ENCODE results near the gene RPL37.
"Not testable (repeated sequence)": the region's sequence is repeated elsewhere in the genome, so short reads cannot be mapped to it uniquely, and the experiment has no call there.

Gene RPL37

DNA sequence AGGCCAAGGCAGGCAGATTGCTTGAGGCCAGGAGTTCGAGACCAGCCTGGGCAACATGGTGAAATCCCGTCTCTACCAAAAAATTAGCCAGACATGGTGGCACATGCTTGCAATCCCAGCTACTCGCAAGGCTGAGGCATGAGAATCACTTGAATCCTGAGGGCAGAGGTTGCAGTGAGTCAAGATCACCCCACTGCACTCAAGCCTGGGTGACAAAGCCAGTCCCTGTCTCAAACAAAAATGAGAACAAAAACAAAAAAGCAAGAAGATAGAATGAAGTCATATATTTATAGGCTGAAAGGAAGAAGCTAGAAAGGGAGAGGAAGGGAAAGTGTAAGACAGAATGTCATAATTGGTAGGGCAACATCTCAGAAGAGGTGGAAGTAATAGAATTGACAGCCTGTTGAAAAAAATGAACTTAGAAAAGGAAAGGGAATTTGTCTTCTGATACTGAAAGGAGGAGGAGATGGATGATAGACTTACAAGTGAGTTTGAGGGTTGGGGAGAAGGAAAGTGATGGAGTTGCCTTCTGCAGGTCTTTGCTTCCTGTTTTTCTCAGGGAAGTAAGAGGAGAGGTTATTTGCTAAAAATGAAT lies 38.4 kb upstream of the RPL37 start:
- CTCF ChIA-PET: no interaction called here
- POLR2A ChIA-PET (ENCODE audit: low non-redundant PET): no interaction called here
- no peak for DNase-seq (ENCODE audit: low spot score)
- H3K27ac ChIP-seq: no peak overlapping the region
- TF ChIP-seq, protein P1, sequence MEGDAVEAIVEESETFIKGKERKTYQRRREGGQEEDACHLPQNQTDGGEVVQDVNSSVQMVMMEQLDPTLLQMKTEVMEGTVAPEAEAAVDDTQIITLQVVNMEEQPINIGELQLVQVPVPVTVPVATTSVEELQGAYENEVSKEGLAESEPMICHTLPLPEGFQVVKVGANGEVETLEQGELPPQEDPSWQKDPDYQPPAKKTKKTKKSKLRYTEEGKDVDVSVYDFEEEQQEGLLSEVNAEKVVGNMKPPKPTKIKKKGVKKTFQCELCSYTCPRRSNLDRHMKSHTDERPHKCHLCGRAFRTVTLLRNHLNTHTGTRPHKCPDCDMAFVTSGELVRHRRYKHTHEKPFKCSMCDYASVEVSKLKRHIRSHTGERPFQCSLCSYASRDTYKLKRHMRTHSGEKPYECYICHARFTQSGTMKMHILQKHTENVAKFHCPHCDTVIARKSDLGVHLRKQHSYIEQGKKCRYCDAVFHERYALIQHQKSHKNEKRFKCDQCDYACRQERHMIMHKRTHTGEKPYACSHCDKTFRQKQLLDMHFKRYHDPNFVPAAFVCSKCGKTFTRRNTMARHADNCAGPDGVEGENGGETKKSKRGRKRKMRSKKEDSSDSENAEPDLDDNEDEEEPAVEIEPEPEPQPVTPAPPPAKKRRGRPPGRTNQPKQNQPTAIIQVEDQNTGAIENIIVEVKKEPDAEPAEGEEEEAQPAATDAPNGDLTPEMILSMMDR (conservative IDR thresholded peaks at IDR 0.05; ENCODE audit: low read depth): no peak

DNA sequence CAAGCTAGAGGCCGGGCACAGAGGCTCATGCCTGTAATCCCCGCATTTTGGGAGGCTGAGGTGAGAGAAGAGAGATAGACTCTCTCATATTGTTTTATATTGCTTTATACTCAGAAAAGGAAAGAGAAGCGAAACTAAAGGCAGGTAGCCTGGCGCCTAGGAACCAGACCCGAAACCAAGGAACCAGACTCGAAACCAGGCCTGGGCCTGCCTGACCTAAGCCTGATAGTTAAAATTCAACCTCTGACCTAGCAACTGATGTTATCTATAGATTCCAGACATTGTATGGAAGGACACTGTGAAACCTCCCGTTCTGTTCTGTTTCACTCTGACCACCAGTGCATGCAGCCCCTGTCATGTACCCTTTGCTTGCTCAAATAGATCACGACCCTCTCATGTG lies 37.2 kb upstream of the RPL37 start:
- POLR2A ChIA-PET (ENCODE audit: low non-redundant PET); CTCF ChIA-PET; H3K27ac ChIP-seq; DNase-seq (ENCODE audit: low spot score): not testable (repeated sequence)

DNA sequence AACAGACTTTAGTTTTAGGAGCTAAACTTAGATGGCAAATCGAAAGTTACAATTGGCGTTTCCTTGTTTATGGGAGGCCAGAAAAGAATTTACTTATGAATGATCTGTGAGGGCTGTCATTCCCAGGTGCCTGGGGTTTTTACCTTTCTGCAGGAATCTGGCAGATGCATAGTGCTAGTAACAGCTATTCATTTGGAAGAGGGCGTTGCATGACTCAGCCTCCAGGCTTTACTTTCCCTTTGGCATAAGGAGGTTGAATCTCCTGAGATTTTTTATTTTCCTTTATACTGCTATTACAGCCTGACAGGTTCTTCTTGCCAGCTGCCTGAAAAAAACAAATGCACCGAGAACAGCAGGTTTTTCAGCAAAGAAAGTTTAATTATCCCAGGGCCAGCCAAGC lies 36.2 kb upstream of the RPL37 start:
- DNase-seq (ENCODE audit: low spot score): no peak
- ChIA-PET CTCF (interaction anchor here (0.6 kb wide), 1 partner anchor 1189 kb away, joined by 3 read pairs; no protein-coding TSS in a partner anchor), POLR2A (ENCODE audit: low non-redundant PET) (no interaction called here)
- TF ChIP-seq, protein P1 (conservative IDR thresholded peaks at IDR 0.05; ENCODE audit: low read depth): no peak
- H3K27ac ChIP-seq: no peak overlapping the region

DNA sequence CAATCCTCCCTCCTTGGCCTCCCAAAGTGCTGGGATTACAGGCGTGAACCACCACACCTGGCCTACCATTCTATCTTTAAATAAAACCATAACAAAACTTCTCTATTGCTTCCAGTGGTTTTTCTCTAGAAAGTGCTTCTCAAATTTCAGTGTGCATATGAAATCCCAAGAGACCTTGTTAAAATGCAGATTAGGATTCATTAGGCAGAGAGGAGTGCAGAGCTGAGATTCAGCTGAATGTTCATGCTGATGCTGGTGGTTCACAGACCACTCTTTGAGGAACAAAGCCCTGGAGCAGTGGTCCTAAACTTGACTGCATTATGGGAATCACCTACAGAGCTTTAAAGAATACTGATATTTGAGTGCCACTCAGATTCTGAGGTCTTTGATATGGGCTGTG lies 34.4 kb upstream of the RPL37 start:
- ChIA-PET CTCF (interaction anchor here (0.6 kb wide), 1 partner anchor 347 kb away, joined by 4 read pairs; no protein-coding TSS in a partner anchor), POLR2A (ENCODE audit: low non-redundant PET) (no interaction called here)
- TF ChIP-seq, protein P1 (conservative IDR thresholded peaks at IDR 0.05; ENCODE audit: low read depth): no peak
- DNase-seq (ENCODE audit: low spot score): no peak
- no peak overlapping the region for H3K27ac ChIP-seq

DNA sequence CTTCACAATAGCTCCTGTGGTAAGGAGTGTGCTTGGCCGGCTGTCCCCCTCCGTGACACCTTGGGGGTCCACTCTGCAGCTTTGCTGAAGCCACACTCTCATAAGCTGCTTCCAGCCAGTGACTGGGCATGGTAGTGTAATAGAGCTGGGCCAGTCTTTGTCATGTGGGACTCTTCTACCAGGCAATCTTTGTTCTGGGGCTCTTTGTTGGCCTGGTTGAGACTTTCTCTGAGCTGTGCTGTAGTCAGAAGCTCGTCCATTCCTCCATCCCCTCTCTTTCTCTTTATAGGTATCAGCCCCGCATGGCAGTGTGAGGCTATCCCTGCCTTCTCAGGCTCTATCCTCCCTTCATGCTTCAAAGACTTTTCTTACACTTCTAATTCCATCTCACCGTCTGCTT lies 31.8 kb upstream of the RPL37 start:
- ChIA-PET CTCF (no interaction called here), POLR2A (ENCODE audit: low non-redundant PET) (no interaction called here)
- no peak for DNase-seq (ENCODE audit: low spot score)
- H3K27ac ChIP-seq: no peak overlapping the region
- TF ChIP-seq, protein P1 (conservative IDR thresholded peaks at IDR 0.05; ENCODE audit: low read depth): no peak

DNA sequence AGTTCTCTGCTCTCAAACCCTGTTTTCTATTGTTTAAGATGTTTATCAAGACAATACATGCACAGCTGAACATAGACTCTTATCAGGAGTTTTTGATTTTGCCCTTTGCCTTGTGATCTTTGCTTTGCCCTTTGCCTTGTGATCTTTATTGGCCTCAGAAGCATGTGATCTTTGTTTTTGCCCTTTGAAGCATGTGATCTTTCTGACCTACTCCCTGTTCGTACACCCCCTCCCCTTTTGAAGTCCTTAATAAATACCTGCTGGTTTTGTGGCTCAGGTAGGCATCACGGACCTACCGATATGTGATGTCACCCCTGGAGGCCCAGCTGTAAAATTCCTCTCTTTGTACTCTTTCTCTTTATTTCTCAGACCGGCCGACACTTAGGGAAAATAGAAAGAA lies 30.0 kb upstream of the RPL37 start:
- H3K27ac ChIP-seq; POLR2A ChIA-PET (ENCODE audit: low non-redundant PET); DNase-seq (ENCODE audit: low spot score); CTCF ChIA-PET: not testable (repeated sequence)

DNA sequence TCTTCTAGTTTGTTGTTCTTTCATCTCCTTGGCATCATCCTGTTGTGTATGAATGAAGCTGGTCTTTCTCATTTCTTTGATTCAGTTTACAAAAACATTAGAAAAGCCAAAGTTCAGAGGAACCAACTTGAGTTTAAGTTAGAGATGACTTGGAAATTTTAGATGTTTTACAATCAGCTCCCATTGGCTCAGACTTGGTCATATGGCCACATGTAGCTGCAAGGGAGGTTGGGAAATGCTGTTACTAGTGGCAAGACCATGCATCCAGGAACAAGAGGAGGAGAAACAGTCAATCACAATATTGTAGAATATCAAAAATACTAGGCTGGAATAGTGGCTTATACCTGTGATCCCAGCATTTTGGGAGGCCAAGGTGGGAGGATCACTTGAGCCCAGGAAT lies 25.7 kb upstream of the RPL37 start:
- H3K27ac ChIP-seq: no peak overlapping the region
- TF ChIP-seq, protein P1 (conservative IDR thresholded peaks at IDR 0.05; ENCODE audit: low read depth): no peak
- ChIA-PET CTCF (no interaction called here), POLR2A (ENCODE audit: low non-redundant PET) (no interaction called here)
- no peak for DNase-seq (ENCODE audit: low spot score)

DNA sequence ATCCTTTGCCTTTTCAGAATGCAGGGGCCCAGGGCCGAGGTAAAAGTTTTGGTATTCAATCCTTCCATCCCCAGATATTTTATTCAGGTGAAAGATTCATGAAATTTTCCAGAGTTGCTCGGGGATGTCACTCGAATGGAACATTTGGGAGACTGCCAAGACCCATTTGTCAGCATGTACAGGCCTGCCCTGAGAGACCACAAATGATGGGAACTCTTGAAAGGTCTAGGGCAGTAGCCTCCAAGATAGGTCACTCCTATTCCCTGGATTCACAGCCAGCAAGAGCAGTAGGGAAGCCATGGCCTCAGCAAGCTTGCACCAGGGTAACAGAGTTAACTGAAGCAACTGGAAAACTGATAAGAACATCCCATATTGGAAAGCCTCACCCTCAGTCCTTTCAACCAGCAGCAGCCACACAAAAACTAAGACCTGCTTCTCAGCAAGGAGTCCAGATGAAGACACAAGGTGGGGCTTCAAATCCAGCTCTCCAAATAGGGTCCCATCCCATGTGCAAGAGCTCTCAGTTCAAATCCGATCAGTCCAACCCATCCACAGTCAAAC lies 18.7 kb upstream of the RPL37 start:
- H3K27ac ChIP-seq: no peak overlapping the region
- ChIA-PET CTCF (no interaction called here), POLR2A (ENCODE audit: low non-redundant PET) (no interaction called here)
- TF ChIP-seq, protein P1 (conservative IDR thresholded peaks at IDR 0.05; ENCODE audit: low read depth): no peak
- no peak for DNase-seq (ENCODE audit: low spot score)

Measured in RWPE1 (cell line).